Hematopoietic multipotent progenitor cell treated with erythropoietin and hydrocortisone succinate and interleukin-3 and kit ligand, for 17 days (in vitro differentiated cells): ENCODE measurements around the gene KLHL25.
"Not testable (repeated sequence)": the region's sequence is repeated elsewhere in the genome, so short reads cannot be mapped to it uniquely, and the experiment has no call there.

Source experiments
- DNase-seq: peaks from one replicate; pipeline ENCODE4 v3.0.0-alpha.2; 2015; ENCODE audit warnings: low spot score

KLHL25 gene, protein sequence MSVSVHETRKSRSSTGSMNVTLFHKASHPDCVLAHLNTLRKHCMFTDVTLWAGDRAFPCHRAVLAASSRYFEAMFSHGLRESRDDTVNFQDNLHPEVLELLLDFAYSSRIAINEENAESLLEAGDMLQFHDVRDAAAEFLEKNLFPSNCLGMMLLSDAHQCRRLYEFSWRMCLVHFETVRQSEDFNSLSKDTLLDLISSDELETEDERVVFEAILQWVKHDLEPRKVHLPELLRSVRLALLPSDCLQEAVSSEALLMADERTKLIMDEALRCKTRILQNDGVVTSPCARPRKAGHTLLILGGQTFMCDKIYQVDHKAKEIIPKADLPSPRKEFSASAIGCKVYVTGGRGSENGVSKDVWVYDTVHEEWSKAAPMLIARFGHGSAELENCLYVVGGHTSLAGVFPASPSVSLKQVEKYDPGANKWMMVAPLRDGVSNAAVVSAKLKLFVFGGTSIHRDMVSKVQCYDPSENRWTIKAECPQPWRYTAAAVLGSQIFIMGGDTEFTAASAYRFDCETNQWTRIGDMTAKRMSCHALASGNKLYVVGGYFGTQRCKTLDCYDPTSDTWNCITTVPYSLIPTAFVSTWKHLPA

GRCh38 chr15:85794598-85795336 lies at the start of gene KLHL25:
TSS of gene KLHL25 (minus strand) at chr15:85794925. CDS start at chr15:85769810, 25,115 bp downstream.
- DNase-seq: peak; percentile 80

DNA sequence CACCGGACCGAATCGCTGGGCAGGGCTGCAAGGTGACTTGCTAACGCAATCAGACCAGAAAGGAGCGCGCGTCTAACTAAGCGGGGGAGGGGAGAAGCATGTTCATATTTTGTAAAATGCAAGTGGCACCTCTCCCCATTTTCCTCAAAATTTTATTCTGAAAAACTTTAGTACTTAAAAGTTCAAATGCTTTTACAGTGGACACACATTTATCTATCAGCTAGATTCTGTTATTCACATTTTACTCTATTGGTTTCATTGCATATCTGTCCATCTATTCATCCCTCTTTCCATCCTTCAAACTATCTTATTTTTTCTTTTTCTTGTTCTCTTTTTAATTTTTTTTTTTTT lies 46.1 kb upstream of the KLHL25 start:
- no peak for DNase-seq

DNA sequence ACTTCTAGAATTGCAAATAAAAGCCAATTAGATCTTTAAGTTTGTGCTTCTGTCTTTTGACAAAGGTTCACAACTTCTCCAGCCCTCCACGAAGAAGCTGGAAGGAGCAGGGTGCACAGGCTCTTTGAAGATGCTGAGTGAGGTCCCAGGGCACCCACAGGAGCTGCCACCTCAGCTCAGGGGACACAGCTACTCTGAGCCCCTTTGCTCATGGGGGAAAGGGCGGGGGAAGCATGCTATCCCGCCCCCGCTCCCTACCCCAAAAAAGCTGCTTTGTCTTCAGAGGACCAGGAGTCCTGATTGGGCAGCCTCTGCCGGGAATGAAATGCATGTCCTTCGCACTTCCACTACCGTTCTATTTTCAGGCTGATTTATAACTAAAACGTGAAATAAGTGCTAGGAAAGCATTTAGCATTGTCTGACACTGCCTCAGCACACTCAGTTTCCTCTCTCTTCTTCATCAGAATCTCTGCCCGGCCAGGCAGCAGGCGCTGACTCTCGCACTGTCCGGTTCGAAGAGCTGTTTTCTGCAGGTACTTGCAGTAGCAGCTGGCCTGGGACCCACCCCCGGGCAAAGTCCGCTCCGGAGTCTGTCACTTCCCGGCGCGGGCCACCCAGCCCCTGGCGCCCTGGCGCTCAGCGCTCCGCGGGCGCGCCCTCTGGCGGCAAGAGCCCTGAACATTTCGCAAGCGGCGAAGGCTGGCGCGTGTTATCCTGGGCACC lies 45.5 kb upstream of the KLHL25 start:
- DNase-seq: peak; percentile 64

GRCh38 chr15:85839643-85840042 lies 44.9 kb upstream of the KLHL25 start:
- no peak for DNase-seq

DNA sequence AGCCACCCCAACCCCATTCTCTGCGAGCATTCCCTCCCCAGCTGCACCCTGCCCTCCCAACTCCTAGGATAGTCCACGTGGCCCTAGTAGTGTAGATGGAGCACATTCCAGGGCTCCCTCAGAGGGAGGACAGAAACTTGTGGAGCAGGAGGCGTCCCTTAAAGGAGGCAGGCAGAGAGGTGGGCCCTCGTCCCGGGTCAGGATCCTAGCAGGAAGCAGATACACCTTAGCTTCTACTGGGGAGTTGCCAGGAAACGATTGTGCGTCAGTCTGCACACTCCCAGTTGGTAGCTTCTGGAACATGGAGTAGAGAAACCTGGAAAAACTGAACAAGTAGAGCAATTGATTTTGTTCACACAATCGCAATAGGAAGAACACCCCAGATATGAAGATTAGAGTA lies 43.9 kb upstream of the KLHL25 start:
- DNase-seq: no peak

GRCh38 chr15:85837881-85838280 lies 43.2 kb upstream of the KLHL25 start:
- DNase-seq: no peak

DNA sequence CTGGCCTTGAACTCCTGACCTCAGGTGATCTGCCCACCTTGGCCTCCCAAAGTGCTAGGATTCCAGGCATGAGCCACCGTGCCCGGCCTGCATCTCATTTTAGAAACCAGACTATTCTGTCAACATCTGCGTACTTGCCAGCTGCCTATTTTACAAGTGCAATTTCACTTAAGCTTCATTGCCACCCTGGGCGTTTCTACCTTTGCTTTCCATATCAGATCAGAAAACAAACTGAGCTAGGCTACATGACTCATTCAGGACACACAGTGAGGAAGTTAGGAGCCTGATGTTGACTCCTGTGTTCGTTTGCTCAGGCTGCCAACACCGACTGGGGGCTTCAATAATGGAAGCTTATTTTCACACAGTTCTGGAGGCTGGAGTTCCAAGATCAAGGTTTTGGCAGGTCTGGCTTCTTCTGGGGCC lies 42.3 kb upstream of the KLHL25 start:
- DNase-seq: no peak

DNA sequence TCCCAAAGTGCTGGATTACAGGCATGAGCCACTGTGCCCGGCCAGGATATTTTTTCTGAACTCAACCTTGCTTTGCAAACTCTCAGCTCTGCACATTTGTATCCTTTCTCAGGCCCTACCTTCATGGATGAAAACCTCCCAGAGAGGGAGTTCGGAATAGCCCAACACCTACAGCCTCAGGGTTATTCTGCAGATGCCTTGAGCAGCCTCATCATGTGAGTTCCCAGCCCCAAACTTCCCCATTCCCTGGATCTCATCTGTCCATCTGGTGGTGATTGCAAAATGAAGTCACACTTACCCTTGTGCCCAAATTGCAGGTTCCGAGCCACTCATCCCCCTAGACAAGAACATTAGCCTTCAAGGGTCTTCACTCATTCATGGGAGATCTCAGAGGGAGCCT lies 39.9 kb upstream of the KLHL25 start:
- DNase-seq: no peak

GRCh38 chr15:85832394-85832793 lies 37.7 kb upstream of the KLHL25 start:
- DNase-seq: no peak

DNA sequence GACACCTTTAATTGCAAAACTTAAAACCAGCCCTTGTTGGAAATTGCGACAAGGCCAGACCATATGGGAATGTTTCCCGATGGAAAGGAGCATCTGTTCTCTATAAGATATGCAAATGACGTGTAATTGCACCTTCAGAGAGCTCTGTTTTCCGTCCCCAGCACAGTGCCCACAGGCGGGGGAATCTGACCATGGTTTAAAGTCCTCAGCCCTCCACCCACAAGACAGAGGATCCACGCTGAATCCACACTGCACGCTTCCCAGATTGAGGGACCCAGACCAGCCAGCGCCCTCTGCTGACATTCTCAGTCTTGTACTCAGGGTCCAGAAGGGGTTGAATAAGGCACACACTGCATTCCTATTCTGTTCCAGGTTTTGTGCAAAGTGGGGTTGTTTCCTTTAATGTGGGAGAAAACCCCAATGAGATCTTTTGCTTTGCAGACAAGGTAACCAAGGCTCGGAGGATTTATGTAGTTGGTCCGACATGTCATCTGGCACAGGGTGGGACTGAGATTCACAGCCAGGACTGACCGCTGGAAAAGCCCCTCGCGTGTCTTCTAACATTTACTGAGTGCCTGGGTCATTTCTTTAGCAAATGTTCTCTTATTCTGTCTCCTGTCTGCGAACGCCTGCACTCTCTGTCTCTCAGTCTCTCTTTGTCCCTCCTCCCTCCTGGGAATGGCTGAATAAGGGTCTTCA lies 36.8 kb upstream of the KLHL25 start:
- DNase-seq: no peak

DNA sequence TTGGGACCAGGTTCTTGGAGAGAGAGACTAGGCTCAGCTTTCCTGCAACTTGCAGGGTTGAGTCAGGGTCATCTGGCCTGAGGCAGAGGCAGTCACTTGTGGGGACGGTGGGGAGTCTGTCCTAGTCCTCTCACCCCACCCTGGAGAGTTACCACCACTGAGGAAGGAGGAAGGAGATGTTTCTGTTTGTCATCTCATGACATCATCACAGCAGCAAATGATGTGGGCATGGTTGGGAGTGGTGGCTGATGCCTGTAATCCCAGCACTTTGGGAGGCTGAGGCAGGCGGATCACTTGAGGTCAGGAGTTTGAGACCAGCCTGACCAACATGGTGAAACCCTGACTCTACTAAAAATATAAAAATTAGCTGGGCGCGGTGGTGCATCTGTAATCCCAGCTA lies 35.0 kb upstream of the KLHL25 start:
- DNase-seq: not testable (repeated sequence)

DNA sequence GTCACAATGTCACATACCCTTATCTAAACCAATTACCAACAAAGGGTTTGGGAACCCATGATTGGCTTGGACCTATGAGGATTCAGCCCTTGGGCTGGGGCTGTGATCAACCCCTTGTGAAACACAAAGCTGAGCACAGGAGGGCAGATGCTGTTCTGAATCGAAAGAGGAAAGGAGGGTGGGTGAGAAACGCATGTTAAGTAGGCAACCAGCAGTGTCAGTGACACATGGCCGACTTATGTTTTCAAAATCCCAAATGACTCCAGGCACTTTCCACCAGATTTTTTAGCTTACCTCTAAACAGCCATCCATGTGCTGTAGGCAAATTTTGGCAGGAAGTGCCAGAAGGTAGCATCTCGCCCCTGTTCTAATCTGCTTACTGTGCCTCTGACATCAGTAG lies 34.1 kb upstream of the KLHL25 start:
- no peak for DNase-seq

- no peak for DNase-seq
Measured at GRCh38 chr15:85828126-85828525, 33.4 kb upstream of the KLHL25 start.

DNA sequence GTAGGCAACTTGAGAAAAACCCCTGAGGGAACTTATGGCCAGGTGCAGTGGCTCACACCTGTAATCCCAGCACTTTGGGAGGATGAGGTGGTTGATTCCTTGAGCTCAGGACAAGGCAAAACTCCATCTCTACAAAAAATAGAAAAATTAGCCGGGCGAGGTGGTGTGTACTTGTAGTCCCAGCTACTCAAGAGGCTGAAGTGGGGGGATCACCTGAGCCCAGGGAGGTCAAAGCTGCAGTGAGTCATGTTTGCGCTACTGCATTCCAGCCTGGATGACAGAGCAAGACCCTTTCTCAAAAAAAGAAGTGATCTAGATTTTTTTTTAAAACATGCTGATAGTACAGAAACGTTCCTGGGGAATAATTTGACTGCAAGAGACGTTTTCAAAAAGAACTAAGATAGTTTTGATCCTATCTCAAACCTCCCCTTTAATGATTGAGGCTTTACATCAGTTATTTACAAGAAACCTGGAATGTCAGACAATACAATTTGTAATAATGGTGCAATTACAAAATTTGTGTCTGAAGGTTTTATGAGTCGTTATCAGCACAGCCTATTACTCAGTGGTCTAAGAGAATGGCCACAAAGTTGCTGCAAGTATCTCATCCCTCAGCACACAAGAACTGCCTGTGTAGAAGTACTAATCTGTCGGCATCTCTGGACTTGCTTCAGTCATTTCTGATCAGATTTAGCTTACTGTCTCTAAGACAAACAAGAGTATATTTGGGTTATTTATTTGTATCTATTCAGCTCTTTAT lies 32.2 kb upstream of the KLHL25 start:
- DNase-seq: no peak

- DNase-seq: no peak
Measured at GRCh38 chr15:85825719-85826118, 31.0 kb upstream of the KLHL25 start.

DNA sequence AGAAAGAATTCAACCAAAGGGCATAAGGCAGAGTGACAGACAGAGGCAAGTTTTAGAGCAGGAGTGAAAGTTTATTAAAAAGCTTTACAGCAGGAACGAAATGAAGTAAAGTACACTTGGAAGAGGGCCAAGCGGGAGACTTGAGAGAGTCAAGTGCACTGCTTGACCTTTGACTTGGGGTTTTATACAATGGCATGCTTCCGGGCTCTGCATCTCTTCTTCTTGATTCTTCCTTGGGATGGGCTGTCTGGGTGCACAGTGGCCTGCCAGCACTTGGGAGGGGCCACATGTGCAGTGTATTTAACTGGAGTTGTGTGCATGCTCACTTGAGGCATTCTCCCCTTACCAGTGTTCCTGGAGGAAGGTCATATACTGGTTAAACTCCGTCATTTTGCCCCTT lies 30.4 kb upstream of the KLHL25 start:
- DNase-seq: no peak

DNA sequence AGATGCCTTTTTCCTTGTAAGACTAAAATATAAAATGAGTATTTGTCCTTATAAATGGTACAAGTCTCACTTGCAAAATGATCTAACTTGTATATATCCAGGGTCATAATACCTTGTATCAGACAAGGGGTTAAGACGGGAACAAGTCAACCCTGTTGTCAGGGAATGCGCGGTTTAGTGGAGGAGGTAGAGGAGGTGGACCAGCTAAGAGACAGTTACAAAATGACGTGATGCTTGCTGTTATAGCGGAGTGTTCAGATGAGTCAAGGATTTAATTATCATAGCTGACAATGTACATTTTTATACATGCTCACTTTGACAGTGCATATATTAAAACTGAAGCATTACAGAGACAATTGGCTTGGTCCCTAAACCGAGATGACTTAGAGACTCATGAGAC lies 26.8 kb upstream of the KLHL25 start:
- no peak for DNase-seq

DNA sequence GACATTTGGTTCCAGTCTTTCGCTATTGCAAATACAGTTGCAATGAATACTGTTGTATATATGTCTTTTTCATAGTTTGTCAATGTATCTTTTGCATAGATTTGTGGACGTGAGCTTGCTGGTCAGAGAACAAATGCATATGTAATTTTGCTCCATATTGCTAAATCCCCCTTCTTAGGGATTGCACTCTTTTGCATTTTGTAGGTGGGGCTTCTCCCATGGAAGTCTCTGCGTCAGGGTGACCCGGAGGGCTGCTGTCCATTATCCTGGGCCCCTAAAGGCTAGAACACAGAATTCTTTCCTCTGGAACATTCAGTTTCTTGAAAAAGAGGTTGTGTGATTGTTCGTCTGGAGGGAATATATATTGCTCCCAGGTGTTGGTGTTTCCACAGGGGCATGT lies 25.2 kb upstream of the KLHL25 start:
- no peak for DNase-seq

DNA sequence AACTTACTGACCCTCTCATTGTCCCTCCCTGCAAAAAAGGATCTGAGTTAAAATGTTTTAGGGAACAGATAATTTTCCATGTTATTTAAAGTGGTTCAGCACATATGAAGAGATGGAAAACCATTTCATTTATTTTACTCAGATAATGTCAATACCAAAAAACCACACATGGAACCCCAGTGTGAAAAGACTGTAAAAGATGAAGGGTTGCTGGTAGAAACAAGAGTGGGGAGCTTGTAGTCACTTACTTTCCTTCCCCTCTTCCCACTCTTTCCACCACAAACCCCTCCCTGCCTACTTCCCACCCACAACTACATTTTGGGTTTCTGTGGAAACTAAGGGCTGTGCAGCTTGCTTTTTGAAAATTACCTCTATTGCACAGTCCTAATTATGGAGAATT lies 18.5 kb upstream of the KLHL25 start:
- DNase-seq: no peak

DNA sequence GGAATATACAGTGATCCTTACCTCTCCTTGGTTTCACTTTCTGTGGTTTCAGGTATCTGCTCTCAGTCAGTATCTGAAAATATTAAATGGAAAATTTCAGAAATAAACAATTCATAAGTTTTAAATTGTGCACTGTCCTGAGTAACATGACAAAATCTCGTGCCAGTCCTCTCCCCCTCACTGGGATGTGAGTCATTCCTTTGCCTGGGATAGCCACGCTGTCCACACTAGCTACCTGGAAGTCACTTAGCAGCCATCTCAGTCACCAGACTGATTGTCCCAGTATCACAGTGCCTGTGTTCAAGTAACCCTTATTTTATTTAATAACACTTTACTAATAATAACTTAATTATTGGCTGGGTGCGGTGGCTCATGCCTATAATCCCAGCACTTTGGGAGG lies 15.3 kb upstream of the KLHL25 start:
- DNase-seq: no peak

- DNase-seq: no peak
Measured at GRCh38 chr15:85805420-85805819, 10.7 kb upstream of the KLHL25 start.
